ENCODE data around the gene ELAVL1.

The ELAVL1 gene

DNA sequence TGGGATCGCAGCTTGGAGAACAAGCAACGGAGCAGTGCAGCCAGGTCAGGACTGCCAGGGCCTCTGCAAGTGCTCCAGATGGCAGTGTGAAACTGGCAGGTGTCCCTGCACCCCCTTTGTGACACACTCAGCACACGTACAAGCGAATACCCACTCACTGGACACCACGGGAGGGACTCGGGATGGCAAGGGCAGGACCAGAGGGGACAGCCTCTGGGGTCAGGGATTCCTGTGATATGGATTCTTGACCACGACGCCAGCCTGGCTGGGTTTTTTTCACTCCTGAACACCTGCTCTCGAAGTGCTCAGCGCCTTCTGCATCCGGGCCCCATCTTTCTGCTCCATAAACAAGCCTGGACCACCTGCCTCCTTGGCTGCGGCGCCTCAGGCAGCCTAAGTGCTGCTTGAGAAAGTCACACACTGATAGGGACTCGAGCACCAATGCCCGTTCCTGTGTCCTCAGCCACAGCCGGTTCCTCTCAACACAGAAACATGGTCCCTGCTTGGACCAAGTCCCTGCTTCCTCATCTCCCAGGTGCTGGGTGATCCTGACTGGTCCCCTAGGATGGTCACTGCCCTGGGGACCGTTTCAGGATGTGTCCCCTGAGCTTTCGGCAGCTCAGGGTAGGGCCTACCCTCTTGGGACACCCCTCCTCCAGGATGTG lies 22.0 kb downstream of the ELAVL1 start:
- no peak for TF ChIP-seq GATA2 (IDR thresholded peaks at IDR 0.05; ENCODE audit: low read depth, low read length)
- TF ChIP-seq GATA3 (IDR thresholded peaks at IDR 0.05; ENCODE audit: low read depth, low read length): no peak

DNA sequence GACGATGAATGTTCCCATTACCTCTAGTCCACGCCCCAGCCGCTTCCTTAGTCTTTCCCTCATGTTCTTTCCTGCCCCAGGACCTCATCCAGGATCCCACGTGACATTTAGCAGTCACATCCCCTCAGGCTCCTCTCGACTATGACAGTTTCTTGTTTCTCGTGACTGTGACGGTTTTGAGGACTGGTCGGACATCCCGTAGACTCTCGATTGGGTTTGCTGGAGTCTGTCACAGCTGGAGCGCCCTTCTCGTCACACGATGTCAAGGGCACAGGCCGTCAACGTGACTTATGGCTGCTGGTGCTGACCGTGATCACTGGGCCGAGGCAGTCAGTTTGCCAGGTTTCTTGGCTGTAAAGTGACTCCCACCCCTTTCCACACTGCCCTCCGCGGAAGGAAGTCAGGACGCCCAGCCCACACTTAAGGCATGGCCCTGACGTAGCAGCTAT lies 22.8 kb downstream of the ELAVL1 start:
- no peak for TF ChIP-seq GATA3 (IDR thresholded peaks at IDR 0.05; ENCODE audit: low read depth, low read length)
- no peak for TF ChIP-seq GATA2 (IDR thresholded peaks at IDR 0.05; ENCODE audit: low read depth, low read length)

DNA sequence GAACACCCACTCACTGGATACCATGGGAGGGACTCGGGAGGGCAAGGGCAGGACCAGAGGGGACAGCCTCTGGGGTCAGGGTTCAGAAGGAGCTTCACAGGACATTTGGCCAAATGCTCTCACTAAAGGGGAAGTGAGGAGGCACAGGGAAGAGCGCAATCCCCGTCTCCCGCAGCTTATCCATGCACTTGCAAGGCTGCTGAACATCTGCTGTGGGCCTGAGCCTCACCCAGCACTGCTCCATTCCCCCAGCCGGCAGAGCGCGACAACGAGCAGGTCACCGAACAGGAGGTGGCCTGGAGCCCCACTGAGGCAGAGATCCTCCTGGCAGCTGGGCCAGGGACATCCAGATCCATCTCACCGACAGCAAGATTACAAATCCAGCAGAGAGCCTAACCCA lies 23.3 kb downstream of the ELAVL1 start:
- TF ChIP-seq GATA2 (IDR thresholded peaks at IDR 0.05; ENCODE audit: low read depth, low read length) (no peak), GATA3 (IDR thresholded peaks at IDR 0.05; ENCODE audit: low read depth, low read length) (no peak)

DNA sequence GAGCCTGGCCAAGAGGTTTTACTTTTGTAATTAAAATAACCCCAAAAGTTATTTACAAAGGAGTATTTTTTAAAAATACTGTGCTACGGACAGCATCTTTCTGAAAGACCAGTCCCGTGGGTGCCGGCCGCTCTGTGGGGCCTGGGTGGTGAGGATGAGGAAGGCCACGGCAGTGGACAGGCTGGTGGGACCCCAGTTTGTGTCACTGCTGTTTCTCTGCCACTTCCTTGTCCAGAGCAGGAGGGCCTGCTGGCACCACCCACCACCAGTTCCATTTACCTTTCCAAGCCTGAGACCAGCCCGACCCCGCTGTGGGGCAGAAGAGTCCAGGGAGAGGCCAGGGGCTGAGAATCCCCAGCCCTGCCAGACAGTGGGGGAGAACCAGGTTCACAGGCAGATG lies 23.8 kb downstream of the ELAVL1 start:
- TF ChIP-seq GATA2 (IDR thresholded peaks at IDR 0.05; ENCODE audit: low read depth, low read length): no peak
- TF ChIP-seq GATA3 (IDR thresholded peaks at IDR 0.05; ENCODE audit: low read depth, low read length): no peak

DNA sequence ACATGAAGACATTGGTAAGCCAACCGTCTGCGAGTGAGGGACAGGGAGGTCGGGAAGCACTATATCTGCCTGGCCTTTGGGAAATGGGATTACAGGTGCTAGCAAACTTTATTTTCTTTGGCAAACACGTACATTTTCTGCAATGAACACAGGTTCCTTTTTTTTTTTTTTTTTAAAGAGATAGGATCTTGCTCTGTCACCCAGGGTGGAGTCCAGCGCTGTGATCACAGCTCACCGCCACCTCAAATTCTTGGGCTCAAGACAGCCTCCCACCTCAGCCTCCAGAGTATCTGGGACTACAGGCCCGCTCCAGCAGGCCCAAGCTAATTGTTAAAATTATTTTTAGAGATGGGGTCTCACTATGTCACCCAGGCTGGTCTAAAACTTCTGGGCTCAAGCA lies 24.2 kb downstream of the ELAVL1 start:
- no peak for TF ChIP-seq GATA3 (IDR thresholded peaks at IDR 0.05; ENCODE audit: low read depth, low read length)
- no peak for TF ChIP-seq GATA2 (IDR thresholded peaks at IDR 0.05; ENCODE audit: low read depth, low read length)

DNA sequence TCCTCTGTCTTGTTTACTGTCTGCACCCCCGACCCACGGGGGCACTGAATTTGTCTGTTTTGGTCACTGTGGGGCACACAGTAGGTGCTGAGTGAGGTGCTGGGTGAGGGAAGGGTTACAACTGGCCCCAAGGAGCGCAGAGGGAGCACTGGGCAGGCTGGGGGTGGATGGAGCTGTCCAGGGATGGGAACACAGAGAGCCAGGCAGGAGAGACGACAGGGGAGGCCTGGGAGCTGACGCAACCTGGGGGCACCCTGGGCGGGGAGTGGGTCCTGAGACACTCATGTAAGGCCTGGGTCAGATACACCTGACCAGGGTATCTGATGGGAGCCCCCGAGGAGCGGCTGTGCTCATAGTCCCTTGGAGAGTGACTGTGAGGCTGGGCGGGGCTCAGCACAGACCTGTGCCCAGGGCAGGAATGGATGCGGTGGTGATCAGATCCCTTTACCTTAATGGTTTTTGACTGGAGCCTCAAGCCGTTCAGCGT lies 24.8 kb downstream of the ELAVL1 start:
- no peak for TF ChIP-seq GATA3 (IDR thresholded peaks at IDR 0.05; ENCODE audit: low read depth, low read length)
- TF ChIP-seq GATA2 (IDR thresholded peaks at IDR 0.05; ENCODE audit: low read depth, low read length): no peak

DNA sequence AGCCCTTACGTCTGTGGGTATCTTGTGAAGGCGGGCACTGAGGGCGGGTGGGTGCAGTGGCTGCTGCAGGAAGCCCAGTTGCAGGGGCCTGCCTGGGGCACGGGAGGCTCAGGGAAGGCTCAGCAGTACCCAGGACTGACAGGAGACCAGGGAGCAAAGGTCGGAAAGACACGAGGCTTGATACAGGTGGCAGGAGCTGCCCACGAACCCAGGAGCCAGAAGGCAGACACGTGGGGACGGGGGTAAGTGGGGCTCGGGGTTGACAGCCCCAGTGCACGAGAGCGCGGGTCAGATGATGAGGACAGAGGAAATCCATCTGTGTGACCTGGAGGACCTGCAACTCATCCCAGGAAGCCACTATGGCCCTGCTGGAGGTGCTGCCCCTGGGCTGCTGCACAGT lies 25.3 kb downstream of the ELAVL1 start:
- TF ChIP-seq GATA2 (IDR thresholded peaks at IDR 0.05; ENCODE audit: low read depth, low read length) (no peak), GATA3 (IDR thresholded peaks at IDR 0.05; ENCODE audit: low read depth, low read length) (no peak)

DNA sequence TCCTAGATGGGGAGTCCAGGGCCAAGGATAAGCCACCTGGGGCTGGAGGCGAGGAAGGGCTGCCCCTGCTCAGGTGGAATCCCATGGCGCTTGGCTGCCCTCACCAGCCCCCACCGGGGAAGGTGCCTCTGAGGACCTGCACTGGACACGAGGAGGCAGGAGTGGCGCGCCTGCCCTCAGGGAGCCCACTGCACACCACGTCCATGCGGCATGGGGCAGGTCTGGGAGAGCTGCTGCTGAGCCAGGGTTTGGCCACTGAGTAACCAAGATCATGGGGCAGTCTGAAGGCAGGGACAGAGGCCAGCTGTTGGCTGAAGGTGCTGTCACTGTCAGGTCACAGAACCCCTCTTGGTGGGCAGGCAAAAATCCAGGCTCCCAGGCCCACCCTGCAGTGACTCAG lies 25.9 kb downstream of the ELAVL1 start:
- TF ChIP-seq GATA2 (IDR thresholded peaks at IDR 0.05; ENCODE audit: low read depth, low read length) (no peak), GATA3 (IDR thresholded peaks at IDR 0.05; ENCODE audit: low read depth, low read length) (no peak)

DNA sequence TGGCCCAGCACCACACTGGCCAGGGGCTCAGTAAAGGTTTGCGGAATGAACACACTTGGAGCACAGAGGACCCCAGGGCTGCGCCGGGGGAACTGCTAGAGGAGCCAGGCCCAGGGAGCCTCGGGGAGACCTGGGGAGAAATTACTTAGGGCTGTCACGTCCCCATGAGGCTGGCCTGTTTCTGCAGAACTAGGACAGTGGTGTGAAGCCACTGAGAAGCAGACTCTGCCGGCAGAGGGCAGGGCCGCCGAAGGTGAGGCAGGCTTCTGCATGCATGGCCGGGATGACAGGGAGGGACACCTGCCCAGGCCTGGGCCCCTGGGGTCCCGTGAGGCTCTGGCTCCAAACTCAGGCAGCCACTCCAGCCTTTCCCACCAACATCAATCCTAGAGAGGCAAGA lies 26.4 kb downstream of the ELAVL1 start:
- TF ChIP-seq GATA2 (IDR thresholded peaks at IDR 0.05; ENCODE audit: low read depth, low read length): no peak
- TF ChIP-seq GATA3 (IDR thresholded peaks at IDR 0.05; ENCODE audit: low read depth, low read length): no peak

DNA sequence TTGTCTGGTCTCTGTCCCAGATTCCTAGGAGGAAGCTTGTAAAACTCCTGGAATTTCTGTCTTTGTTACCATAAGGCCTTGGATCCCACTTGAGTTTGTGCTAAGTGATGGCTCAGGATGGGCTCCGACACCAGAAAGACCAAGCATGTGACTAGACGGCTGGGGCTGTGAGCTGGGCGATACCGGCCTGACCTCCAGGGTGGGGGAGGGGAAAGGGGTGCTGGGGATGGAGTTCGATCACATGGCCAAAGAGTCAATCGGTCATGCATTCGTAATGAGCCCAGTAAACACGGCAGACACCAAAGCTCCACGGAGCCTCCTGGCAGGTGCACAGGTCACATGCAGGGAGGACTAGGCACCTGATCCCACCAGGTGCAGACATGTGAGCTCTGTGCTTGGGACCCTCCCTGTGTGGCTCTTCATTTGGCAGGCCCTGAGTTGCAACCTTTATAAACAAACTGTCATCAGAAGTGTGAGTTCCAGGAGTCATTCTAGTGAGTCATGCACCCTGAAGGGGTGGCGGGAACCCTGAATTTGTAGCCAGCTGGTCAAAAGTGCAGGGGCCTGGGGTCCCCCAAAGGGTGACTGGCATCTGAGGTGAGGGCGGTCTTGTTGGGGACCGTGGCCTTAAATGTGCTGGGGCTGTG lies 27.1 kb downstream of the ELAVL1 start:
- TF ChIP-seq GATA2 (IDR thresholded peaks at IDR 0.05; ENCODE audit: low read depth, low read length) (no peak), GATA3 (IDR thresholded peaks at IDR 0.05; ENCODE audit: low read depth, low read length) (no peak)

DNA sequence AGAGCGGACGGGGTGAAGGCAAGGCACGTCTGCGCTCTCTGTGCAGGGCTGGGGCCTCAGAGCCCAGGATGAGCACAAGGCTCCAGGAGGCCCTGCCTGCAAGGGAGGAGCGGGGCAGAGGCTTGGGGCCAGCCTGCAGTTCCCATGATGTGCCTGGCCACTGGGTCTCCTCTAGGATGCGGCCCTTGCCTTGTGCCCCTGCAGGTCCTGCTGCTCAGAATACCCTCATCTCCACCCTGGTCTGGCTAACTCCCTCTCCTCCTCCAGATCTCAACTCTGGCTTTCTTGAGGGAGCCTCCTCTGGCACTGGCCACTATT lies 27.8 kb downstream of the ELAVL1 start:
- no peak for TF ChIP-seq GATA3 (IDR thresholded peaks at IDR 0.05; ENCODE audit: low read depth, low read length)
- no peak for TF ChIP-seq GATA2 (IDR thresholded peaks at IDR 0.05; ENCODE audit: low read depth, low read length)

DNA sequence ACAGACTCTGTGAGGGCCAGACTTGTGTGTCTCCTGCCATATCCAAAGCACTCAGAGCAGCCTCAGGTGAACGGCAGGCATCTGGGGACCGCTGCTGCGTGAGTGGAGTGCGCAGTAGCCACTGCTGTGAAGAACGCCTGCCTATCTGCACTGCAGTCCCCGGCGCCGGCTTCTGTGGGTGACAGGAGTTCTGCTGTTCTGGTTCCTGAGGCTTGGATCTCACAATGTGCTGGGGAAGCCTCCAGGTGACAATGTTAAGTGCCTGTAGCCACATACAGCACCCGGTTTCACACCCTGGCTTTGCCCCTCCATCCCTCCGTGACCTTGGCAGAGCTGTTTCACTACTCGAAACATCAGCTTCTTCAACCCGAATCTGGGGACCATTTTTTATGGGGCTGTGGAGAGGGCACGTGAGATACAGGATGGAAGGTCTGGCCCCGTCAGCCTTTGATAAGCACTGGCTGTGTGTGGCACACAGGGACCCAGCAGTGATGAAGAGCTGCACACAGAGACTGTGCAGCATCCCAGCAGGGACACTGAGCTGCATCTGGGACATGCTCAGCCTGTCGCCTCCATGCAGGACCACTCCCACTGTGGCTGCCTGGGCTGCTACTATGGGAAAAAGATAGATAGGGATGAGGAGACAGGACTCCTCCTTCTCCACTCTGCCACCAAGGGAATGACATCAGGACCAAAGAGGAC lies 28.3 kb downstream of the ELAVL1 start:
- no peak for TF ChIP-seq GATA3 (IDR thresholded peaks at IDR 0.05; ENCODE audit: low read depth, low read length)
- no peak for TF ChIP-seq GATA2 (IDR thresholded peaks at IDR 0.05; ENCODE audit: low read depth, low read length)

DNA sequence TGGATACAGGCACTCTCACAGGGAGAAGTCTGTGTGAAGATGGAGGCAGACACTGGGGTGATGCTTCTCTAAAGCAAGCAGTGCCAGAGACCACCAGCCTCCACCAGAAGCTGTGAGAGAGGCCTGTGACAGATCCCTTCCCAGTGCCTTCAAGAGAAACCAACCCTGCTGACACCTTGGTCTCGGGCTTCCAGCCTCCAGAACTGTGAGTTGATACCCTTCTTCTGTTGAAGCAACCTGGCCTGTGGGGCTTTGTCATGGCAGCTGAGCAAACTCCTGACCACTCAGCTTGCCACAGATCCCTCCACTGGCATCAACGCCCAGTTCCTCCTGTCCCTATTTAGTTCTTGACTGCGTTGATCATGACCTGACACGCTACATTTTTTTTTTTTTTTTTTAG lies 29.0 kb downstream of the ELAVL1 start:
- TF ChIP-seq GATA3 (IDR thresholded peaks at IDR 0.05; ENCODE audit: low read depth, low read length) (no peak), GATA2 (IDR thresholded peaks at IDR 0.05; ENCODE audit: low read depth, low read length) (no peak)

DNA sequence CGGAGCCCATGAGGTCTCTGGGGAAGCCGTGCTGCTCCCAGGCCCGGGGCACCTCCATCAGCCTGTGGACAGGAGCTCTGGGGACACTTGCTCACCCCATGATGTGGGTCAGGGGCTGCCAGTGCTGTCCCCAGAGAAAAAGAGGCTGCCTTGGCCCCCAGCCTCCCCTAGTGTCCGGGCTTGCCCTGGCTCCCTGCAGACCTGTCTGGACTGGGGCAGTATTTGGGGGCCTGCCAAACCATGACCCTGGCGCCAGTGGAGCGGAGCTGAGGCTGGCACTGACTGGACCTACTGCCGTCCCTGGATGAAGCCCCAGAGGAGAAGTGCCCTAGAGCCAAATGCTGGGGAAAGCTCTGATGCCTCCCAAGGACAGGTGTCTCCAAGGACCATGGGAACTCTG lies 30.4 kb downstream of the ELAVL1 start:
- no peak for TF ChIP-seq GATA3 (IDR thresholded peaks at IDR 0.05; ENCODE audit: low read depth, low read length)
- TF ChIP-seq GATA2 (IDR thresholded peaks at IDR 0.05; ENCODE audit: low read depth, low read length): no peak

DNA sequence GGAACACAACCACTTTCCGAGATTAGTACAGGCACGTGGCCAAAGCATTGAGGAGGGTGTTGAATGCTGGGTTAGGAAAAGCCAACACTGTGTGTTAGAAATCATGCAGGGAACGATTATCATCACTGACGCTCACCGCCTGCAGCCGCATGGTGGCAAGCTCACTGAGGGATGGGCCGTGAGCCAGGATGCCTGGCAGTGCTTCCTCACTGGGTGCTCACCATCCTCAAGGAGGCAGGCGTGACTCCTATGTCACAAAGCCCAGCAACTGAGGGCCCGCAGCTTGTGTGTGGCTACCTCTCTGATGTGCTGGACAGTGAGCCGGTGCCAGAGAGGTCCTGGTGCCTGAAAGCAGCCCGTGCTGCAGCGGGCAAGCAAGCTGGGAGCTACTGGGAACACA lies 31.6 kb downstream of the ELAVL1 start:
- TF ChIP-seq GATA2 (IDR thresholded peaks at IDR 0.05; ENCODE audit: low read depth, low read length): no peak
- no peak for TF ChIP-seq GATA3 (IDR thresholded peaks at IDR 0.05; ENCODE audit: low read depth, low read length)

All from SH-SY5Y (cell line).